ENCODE measurements around the gene STK32A. TPM values are rescaled to one million over a fixed set of nuclear protein-coding genes. Genes with fewer than 3 reads are reported as not detected.

The STK32A gene
- total and polyA plus RNA-seq, 2 experiments from 2014 or later = 2.4 to 2.8 TPM

DNA sequence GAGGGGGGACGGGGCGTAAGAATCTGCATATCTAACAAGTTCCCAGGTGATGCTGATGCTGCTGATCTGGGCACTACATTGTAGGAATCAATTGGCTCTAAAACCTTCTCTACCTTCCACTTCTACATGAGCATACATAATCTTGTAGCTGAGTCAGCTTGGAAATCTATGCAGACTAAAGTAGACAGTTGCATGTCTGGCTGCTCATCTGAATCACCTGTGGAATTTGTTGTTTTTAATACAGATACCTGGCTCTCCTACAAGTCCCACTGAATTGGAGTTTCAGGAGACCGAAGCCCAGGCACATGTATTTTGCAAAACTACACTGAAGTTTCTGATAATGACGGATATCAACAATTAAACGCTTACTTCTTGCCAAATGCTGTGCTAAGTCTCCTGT lies 113.6 kb downstream of the STK32A start:
- H3K36me3 ChIP-seq (ENCODE audit: insufficient read depth) = no peaks in the 10 kb centered on the region
- H3K9me2 ChIP-seq (ENCODE audit: insufficient read depth) = no peaks in the 10 kb centered on the region; the same call in 1 of the 2 replicates
- no peak overlapping the region for H3K27ac ChIP-seq (ENCODE audit: low read depth)
- H3K4me2 ChIP-seq = no peak overlapping the region
- no peaks in the 10 kb centered on the region for H3F3A ChIP-seq (replicated peaks; ENCODE audit: low read depth)
- no peak overlapping the region for H2AFZ ChIP-seq
- DNase-seq (ENCODE audit: low spot score) (no peak), ATAC-seq (no peak)
- no peaks in the 10 kb centered on the region for H3K4me1 ChIP-seq (ENCODE audit: insufficient read depth)
- Mint-ChIP-seq H3K9me3 (no peaks in the 10 kb centered on the region), H3K27ac (no peak overlapping the region), H3K4me1 (peaks cover 2% of the 10 kb centered on the region; the same call in 2 of the 3 replicates), H3K36me3 (ENCODE audit: low read depth) (no peaks in the 10 kb centered on the region), H3K27me3 (ENCODE audit: insufficient read depth, low read depth, poor library complexity) (no peaks in the 10 kb centered on the region), H3K4me3 (no peak overlapping the region)
- no peak overlapping the region for H3K4me3 ChIP-seq
- H3K79me2 ChIP-seq (replicated peaks; ENCODE audit: insufficient read depth) = no peaks in the 10 kb centered on the region
- H4K20me1 ChIP-seq (replicated peaks; ENCODE audit: insufficient read depth) = no peaks in the 10 kb centered on the region
- no peak for TF ChIP-seq EZH2phosphoT487 (IDR thresholded peaks at IDR 0.05; ENCODE audit: unreplicated experiment)
- TF ChIP-seq, protein P1, sequence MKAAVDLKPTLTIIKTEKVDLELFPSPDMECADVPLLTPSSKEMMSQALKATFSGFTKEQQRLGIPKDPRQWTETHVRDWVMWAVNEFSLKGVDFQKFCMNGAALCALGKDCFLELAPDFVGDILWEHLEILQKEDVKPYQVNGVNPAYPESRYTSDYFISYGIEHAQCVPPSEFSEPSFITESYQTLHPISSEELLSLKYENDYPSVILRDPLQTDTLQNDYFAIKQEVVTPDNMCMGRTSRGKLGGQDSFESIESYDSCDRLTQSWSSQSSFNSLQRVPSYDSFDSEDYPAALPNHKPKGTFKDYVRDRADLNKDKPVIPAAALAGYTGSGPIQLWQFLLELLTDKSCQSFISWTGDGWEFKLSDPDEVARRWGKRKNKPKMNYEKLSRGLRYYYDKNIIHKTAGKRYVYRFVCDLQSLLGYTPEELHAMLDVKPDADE (IDR thresholded peaks at IDR 0.05) = no peak
- no peak for TF ChIP-seq POLR2AphosphoS5 (IDR thresholded peaks at IDR 0.05; ENCODE audit: low read depth)
- no peaks in the 10 kb centered on the region for H3K27me3 ChIP-seq (ENCODE audit: insufficient read depth)

DNA sequence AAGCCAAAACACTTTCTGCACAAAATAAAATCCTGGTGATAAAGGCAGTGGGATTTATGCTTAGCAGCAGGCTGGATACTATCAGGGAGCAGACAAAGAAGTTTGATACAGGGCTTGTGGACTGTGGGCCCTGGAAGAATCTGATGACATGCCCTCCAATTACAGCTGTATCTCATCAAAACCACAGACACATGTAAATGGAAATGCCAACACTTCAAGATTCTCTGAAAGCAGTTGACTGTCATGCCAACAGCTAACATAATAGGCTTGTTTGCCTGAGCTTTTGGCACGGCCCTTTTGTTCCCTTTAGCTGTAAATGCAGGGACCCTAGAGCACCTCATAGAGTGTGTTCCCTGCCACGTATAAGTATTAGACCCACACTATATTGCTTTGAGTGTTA lies 114.4 kb downstream of the STK32A start:
- H3K9me3 Mint-ChIP-seq = no peaks in the 10 kb centered on the region
- no peak for TF ChIP-seq ZNF114 (CRISPR knock-in tag; IDR thresholded peaks at IDR 0.05)
- TF ChIP-seq CREB1 (CRISPR knock-in tag; IDR thresholded peaks at IDR 0.05; ENCODE audit: low read depth) = no peak
- TF ChIP-seq STAT1 (IDR thresholded peaks at IDR 0.05; ENCODE audit: unreplicated experiment) = no peak
- TF ChIP-seq EZH2 (IDR thresholded peaks at IDR 0.05; ENCODE audit: low read depth, unreplicated experiment) = no peak
- TF ChIP-seq ZNF331 (CRISPR knock-in tag; IDR thresholded peaks at IDR 0.05; ENCODE audit: low read depth) = no peak
- TF ChIP-seq, protein P2, sequence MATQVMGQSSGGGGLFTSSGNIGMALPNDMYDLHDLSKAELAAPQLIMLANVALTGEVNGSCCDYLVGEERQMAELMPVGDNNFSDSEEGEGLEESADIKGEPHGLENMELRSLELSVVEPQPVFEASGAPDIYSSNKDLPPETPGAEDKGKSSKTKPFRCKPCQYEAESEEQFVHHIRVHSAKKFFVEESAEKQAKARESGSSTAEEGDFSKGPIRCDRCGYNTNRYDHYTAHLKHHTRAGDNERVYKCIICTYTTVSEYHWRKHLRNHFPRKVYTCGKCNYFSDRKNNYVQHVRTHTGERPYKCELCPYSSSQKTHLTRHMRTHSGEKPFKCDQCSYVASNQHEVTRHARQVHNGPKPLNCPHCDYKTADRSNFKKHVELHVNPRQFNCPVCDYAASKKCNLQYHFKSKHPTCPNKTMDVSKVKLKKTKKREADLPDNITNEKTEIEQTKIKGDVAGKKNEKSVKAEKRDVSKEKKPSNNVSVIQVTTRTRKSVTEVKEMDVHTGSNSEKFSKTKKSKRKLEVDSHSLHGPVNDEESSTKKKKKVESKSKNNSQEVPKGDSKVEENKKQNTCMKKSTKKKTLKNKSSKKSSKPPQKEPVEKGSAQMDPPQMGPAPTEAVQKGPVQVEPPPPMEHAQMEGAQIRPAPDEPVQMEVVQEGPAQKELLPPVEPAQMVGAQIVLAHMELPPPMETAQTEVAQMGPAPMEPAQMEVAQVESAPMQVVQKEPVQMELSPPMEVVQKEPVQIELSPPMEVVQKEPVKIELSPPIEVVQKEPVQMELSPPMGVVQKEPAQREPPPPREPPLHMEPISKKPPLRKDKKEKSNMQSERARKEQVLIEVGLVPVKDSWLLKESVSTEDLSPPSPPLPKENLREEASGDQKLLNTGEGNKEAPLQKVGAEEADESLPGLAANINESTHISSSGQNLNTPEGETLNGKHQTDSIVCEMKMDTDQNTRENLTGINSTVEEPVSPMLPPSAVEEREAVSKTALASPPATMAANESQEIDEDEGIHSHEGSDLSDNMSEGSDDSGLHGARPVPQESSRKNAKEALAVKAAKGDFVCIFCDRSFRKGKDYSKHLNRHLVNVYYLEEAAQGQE (IDR thresholded peaks at IDR 0.05; ENCODE audit: unreplicated experiment) = no peak
- Histone ChIP-seq H4K20me1 (replicated peaks; ENCODE audit: insufficient read depth) (no peaks in the 10 kb centered on the region), H3K4me2 (no peak overlapping the region), H3K4me1 (ENCODE audit: insufficient read depth) (no peaks in the 10 kb centered on the region), H3K9me2 (ENCODE audit: insufficient read depth) (no peaks in the 10 kb centered on the region; the same call in 1 of the 2 replicates), H3K79me2 (replicated peaks; ENCODE audit: insufficient read depth) (no peaks in the 10 kb centered on the region), H3K36me3 (ENCODE audit: insufficient read depth) (no peaks in the 10 kb centered on the region), H2AFZ (0 out of 2 replicates have a peak overlapping the region, but pooled peaks have one; percentile 20), H3K27me3 (ENCODE audit: insufficient read depth) (no peaks in the 10 kb centered on the region), H3F3A (replicated peaks; ENCODE audit: low read depth) (no peaks in the 10 kb centered on the region), H3K27ac (ENCODE audit: low read depth) (no peak overlapping the region), H3K4me3 (no peak overlapping the region)
- no peaks in the 10 kb centered on the region for H3K27me3 Mint-ChIP-seq (ENCODE audit: insufficient read depth, low read depth, poor library complexity)
- DNase-seq (ENCODE audit: low spot score) (no peak), ATAC-seq (no peak)
- H3K36me3 Mint-ChIP-seq (ENCODE audit: low read depth) = no peaks in the 10 kb centered on the region
- peaks cover 2% of the 10 kb centered on the region; the same call in 2 of the 3 replicates for H3K4me1 Mint-ChIP-seq
- no peak overlapping the region for H3K27ac Mint-ChIP-seq
- H3K4me3 Mint-ChIP-seq = no peak overlapping the region
